Measurements from ENCODE around the gene PPM1A.

PPM1A gene

DNA sequence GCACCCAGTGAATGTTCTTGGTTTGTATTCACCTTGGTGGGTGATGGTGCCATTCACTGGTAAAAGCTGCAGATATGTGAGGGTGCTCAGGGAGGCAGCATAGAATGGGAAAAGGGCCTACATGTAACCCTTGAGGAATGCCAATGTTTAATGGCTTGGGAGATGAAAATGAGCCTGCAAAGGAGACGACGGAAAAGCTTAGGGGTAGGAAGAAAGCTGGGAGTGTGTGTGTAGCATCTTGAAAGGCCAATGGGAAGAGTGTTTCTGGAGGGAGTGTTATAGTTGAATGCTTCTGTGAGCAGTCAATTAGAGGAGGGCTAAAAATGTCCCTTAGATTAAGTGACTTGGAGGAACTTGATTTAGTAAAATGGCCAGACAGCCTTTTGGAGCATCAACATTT, 24.9 kb downstream of the PPM1A start:
- Histone ChIP-seq H3K36me3 (ENCODE audit: insufficient read depth, low read length) (0 out of 2 replicates have a peak, but pooled peaks cover 7% of the 10 kb centered on the region), H4K20me1 (ENCODE audit: insufficient read depth, low read length) (peaks cover 39% of the 10 kb centered on the region), H3K9me3 (ENCODE audit: insufficient read depth, low read length, severe bottlenecking) (no peaks in the 10 kb centered on the region), H3K4me3 (ENCODE audit: low read depth in 1 of 2, low read length in 2 of 2) (no peak overlapping the region), H3K4me2 (ENCODE audit: insufficient read depth, low read length) (no peak overlapping the region), H3K79me2 (ENCODE audit: insufficient read depth, low read length) (peaks cover 98% of the 10 kb centered on the region), H3K9ac (ENCODE audit: low read depth, low read length) (no peak overlapping the region), H3K27me3 (ENCODE audit: insufficient read depth, low read length, poor library complexity) (no peaks in the 10 kb centered on the region), H3K27ac (ENCODE audit: low read length) (no peak overlapping the region), H2AFZ (ENCODE audit: low read depth, low read length) (no peak overlapping the region), H3K4me1 (ENCODE audit: insufficient read depth, low read length) (no peaks in the 10 kb centered on the region)
- no peak for TF ChIP-seq EZH2 (IDR thresholded peaks at IDR 0.05; ENCODE audit: borderline replicate concordance, low read depth, low read length, severe bottlenecking)
- TF ChIP-seq, protein P1, sequence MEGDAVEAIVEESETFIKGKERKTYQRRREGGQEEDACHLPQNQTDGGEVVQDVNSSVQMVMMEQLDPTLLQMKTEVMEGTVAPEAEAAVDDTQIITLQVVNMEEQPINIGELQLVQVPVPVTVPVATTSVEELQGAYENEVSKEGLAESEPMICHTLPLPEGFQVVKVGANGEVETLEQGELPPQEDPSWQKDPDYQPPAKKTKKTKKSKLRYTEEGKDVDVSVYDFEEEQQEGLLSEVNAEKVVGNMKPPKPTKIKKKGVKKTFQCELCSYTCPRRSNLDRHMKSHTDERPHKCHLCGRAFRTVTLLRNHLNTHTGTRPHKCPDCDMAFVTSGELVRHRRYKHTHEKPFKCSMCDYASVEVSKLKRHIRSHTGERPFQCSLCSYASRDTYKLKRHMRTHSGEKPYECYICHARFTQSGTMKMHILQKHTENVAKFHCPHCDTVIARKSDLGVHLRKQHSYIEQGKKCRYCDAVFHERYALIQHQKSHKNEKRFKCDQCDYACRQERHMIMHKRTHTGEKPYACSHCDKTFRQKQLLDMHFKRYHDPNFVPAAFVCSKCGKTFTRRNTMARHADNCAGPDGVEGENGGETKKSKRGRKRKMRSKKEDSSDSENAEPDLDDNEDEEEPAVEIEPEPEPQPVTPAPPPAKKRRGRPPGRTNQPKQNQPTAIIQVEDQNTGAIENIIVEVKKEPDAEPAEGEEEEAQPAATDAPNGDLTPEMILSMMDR (IDR thresholded peaks at IDR 0.05; ENCODE audit: borderline replicate concordance, extremely low read depth, low read length, poor library complexity, severe bottlenecking), result no peak
- ATAC-seq (ENCODE audit: insufficient read depth, low read depth) (no peak), DNase-seq (no peak)

DNA sequence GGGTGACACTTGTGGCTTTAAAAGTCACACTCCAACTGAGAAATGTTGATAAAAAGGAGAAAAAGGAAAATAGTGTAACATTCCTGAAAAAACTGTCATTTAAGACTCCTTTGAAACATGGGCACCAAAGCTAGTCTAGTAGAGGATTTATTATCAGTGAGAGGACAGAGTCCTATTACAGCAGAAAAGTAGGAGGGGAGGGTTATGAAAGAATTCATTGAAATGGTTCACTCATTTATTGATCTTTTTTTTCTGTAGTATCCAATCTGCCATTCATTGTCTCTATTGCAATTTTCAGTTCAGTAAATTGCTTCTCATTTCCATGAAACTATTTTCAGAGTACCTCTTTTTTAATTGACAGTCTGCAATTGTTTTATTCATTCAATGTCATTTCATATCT, 25.4 kb downstream of the PPM1A start:
- DNase-seq (no peak), ATAC-seq (ENCODE audit: insufficient read depth, low read depth) (no peak)
- H4K20me1 ChIP-seq (ENCODE audit: insufficient read depth, low read length), result peaks cover 39% of the 10 kb centered on the region
- H3K79me2 ChIP-seq (ENCODE audit: insufficient read depth, low read length), result peaks cover 98% of the 10 kb centered on the region
- no peak overlapping the region for H3K9ac ChIP-seq (ENCODE audit: low read depth, low read length)
- H3K27ac ChIP-seq (ENCODE audit: low read length), result no peak overlapping the region
- TF ChIP-seq EZH2 (IDR thresholded peaks at IDR 0.05; ENCODE audit: borderline replicate concordance, low read depth, low read length, severe bottlenecking), result no peak
- TF ChIP-seq, protein P1 (IDR thresholded peaks at IDR 0.05; ENCODE audit: borderline replicate concordance, extremely low read depth, low read length, poor library complexity, severe bottlenecking), result no peak
- no peak overlapping the region for H3K4me3 ChIP-seq (ENCODE audit: low read depth in 1 of 2, low read length in 2 of 2)
- H3K4me2 ChIP-seq (ENCODE audit: insufficient read depth, low read length), result no peak overlapping the region
- H3K4me1 ChIP-seq (ENCODE audit: insufficient read depth, low read length), result no peaks in the 10 kb centered on the region
- H3K36me3 ChIP-seq (ENCODE audit: insufficient read depth, low read length), result 0 out of 2 replicates have a peak, but pooled peaks cover 7% of the 10 kb centered on the region
- H2AFZ ChIP-seq (ENCODE audit: low read depth, low read length), result no peak overlapping the region
- no peaks in the 10 kb centered on the region for H3K9me3 ChIP-seq (ENCODE audit: insufficient read depth, low read length, severe bottlenecking)
- no peaks in the 10 kb centered on the region for H3K27me3 ChIP-seq (ENCODE audit: insufficient read depth, low read length, poor library complexity)

DNA sequence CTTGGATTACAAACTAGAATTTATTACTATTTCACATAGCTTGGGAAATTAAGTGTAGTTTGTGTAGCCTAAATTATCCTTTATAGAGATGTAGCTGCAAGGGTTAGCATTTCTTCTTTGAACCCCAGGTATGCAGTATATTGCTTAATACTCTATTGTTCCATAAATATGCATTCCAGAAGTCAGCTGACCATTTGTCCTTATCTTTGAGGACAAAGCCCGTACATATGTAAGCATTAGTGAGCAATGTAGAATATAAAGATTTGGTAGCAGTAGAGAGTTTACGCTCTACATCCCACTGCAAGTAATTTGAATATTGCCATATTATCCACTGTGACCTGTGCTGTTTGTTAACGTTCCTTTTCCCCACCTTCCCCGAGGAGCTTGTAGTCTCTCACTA, 26.9 kb downstream of the PPM1A start:
- Histone ChIP-seq H2AFZ (ENCODE audit: low read depth, low read length) (no peak overlapping the region), H3K36me3 (ENCODE audit: insufficient read depth, low read length) (0 out of 2 replicates have a peak, but pooled peaks cover 7% of the 10 kb centered on the region), H3K4me1 (ENCODE audit: insufficient read depth, low read length) (no peaks in the 10 kb centered on the region), H3K4me3 (ENCODE audit: low read depth in 1 of 2, low read length in 2 of 2) (no peak overlapping the region), H3K79me2 (ENCODE audit: insufficient read depth, low read length) (peaks cover 100% of the 10 kb centered on the region), H3K9me3 (ENCODE audit: insufficient read depth, low read length, severe bottlenecking) (no peaks in the 10 kb centered on the region), H3K27me3 (ENCODE audit: insufficient read depth, low read length, poor library complexity) (no peaks in the 10 kb centered on the region), H3K4me2 (ENCODE audit: insufficient read depth, low read length) (no peak overlapping the region), H4K20me1 (ENCODE audit: insufficient read depth, low read length) (peaks cover 43% of the 10 kb centered on the region), H3K9ac (ENCODE audit: low read depth, low read length) (no peak overlapping the region), H3K27ac (ENCODE audit: low read length) (no peak overlapping the region)
- TF ChIP-seq, protein P1 (IDR thresholded peaks at IDR 0.05; ENCODE audit: borderline replicate concordance, extremely low read depth, low read length, poor library complexity, severe bottlenecking), result no peak
- TF ChIP-seq EZH2 (IDR thresholded peaks at IDR 0.05; ENCODE audit: borderline replicate concordance, low read depth, low read length, severe bottlenecking), result no peak
- ATAC-seq (ENCODE audit: insufficient read depth, low read depth) (no peak), DNase-seq (no peak)

DNA sequence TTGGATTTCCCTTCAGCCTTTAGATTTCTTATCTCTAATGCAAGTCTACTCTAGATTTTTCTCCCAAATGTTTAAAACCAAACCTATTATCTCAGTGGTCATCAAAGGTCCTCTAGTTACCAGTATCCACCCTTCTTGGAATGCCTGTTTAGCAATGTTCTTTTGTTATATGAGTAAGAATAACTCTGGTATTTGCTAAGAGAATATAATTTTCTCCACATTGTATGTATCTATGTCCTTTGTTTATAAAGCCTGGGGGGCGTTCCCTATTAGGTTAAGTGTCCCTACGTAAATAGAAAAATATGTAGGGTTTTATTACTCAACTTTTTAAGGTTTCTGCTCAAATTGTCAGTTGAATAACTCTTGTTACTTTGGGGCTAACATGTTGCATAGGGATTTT, 27.3 kb downstream of the PPM1A start:
- Histone ChIP-seq H3K4me3 (ENCODE audit: low read depth in 1 of 2, low read length in 2 of 2) (no peak overlapping the region), H3K36me3 (ENCODE audit: insufficient read depth, low read length) (0 out of 2 replicates have a peak, but pooled peaks cover 7% of the 10 kb centered on the region), H3K9me3 (ENCODE audit: insufficient read depth, low read length, severe bottlenecking) (no peaks in the 10 kb centered on the region), H4K20me1 (ENCODE audit: insufficient read depth, low read length) (peaks cover 44% of the 10 kb centered on the region), H3K79me2 (ENCODE audit: insufficient read depth, low read length) (peaks cover 100% of the 10 kb centered on the region), H3K27me3 (ENCODE audit: insufficient read depth, low read length, poor library complexity) (no peaks in the 10 kb centered on the region), H3K4me1 (ENCODE audit: insufficient read depth, low read length) (no peaks in the 10 kb centered on the region), H2AFZ (ENCODE audit: low read depth, low read length) (no peak overlapping the region), H3K9ac (ENCODE audit: low read depth, low read length) (no peak overlapping the region), H3K4me2 (ENCODE audit: insufficient read depth, low read length) (no peak overlapping the region), H3K27ac (ENCODE audit: low read length) (no peak overlapping the region)
- DNase-seq (no peak), ATAC-seq (ENCODE audit: insufficient read depth, low read depth) (no peak)
- no peak for TF ChIP-seq EZH2 (IDR thresholded peaks at IDR 0.05; ENCODE audit: borderline replicate concordance, low read depth, low read length, severe bottlenecking)
- TF ChIP-seq, protein P1 (IDR thresholded peaks at IDR 0.05; ENCODE audit: borderline replicate concordance, extremely low read depth, low read length, poor library complexity, severe bottlenecking), result no peak

All from DND-41 (cell line).